ENCODE results near the gene ACTR3C.

GRCh38 chr7:150361402-150361801, 38.1 kb upstream of the ACTR3C start:
- TF ChIP-seq POLR2A (IDR thresholded peaks at IDR 0.05) (no peak), POLR2AphosphoS5 (IDR thresholded peaks at IDR 0.05) (no peak)
- TF ChIP-seq, protein P1, sequence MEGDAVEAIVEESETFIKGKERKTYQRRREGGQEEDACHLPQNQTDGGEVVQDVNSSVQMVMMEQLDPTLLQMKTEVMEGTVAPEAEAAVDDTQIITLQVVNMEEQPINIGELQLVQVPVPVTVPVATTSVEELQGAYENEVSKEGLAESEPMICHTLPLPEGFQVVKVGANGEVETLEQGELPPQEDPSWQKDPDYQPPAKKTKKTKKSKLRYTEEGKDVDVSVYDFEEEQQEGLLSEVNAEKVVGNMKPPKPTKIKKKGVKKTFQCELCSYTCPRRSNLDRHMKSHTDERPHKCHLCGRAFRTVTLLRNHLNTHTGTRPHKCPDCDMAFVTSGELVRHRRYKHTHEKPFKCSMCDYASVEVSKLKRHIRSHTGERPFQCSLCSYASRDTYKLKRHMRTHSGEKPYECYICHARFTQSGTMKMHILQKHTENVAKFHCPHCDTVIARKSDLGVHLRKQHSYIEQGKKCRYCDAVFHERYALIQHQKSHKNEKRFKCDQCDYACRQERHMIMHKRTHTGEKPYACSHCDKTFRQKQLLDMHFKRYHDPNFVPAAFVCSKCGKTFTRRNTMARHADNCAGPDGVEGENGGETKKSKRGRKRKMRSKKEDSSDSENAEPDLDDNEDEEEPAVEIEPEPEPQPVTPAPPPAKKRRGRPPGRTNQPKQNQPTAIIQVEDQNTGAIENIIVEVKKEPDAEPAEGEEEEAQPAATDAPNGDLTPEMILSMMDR (IDR thresholded peaks at IDR 0.05), result no peak

Measured in prostate gland (tissue), 2 donors.